ENCODE data around the gene PCGF3. TPM values are rescaled to one million over a fixed set of nuclear protein-coding genes. Genes with fewer than 3 reads are reported as not detected.

The PCGF3 gene
- total RNA-seq, 1 donor from 2014 or later: 88.1 TPM

GRCh38 chr4:789571-790465, 84.2 kb downstream of the PCGF3 start:
- no peak overlapping the region for H3K4me3 Mint-ChIP-seq
- H3K36me3 Mint-ChIP-seq: no peaks in the 10 kb centered on the region

DNA sequence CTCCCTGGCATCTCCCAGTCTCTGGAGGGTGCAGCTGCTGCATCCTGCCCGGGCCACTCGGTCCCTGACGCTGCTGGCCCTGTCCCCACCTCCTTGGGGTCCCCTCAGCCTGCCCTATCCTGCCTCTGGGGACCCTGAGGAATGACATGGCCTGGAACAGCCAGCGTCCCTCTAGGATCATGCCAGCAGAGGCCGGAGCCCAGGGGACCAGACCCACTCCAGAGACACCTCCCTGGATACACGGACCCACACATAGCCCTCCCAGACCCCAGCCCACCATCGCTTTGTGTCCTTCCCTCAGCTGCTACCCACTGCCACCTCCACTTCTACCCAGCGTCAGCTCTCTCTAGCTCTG, 84.8 kb downstream of the PCGF3 start:
- H3K27ac Mint-ChIP-seq: peak overlapping the region; percentile 14
- no peaks in the 10 kb centered on the region for H3K36me3 Mint-ChIP-seq
- peaks cover 14% of the 10 kb centered on the region for H3K4me1 Mint-ChIP-seq
- TF ChIP-seq, protein P1, sequence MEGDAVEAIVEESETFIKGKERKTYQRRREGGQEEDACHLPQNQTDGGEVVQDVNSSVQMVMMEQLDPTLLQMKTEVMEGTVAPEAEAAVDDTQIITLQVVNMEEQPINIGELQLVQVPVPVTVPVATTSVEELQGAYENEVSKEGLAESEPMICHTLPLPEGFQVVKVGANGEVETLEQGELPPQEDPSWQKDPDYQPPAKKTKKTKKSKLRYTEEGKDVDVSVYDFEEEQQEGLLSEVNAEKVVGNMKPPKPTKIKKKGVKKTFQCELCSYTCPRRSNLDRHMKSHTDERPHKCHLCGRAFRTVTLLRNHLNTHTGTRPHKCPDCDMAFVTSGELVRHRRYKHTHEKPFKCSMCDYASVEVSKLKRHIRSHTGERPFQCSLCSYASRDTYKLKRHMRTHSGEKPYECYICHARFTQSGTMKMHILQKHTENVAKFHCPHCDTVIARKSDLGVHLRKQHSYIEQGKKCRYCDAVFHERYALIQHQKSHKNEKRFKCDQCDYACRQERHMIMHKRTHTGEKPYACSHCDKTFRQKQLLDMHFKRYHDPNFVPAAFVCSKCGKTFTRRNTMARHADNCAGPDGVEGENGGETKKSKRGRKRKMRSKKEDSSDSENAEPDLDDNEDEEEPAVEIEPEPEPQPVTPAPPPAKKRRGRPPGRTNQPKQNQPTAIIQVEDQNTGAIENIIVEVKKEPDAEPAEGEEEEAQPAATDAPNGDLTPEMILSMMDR (IDR thresholded peaks at IDR 0.05; ENCODE audit: unreplicated experiment): no peak
- no peak overlapping the region for H3K4me3 Mint-ChIP-seq
- H3K27me3 Mint-ChIP-seq (ENCODE audit: low read depth): peaks cover 53% of the 10 kb centered on the region
- DNase-seq (ENCODE audit: low spot score in 2 of 2, unreplicated experiment in 2 of 2): no peak
- H3K9me3 Mint-ChIP-seq: no peaks in the 10 kb centered on the region

More at GRCh38 chr4:789571-790465, 84.2 kb downstream of the PCGF3 start:
- H3K27me3 Mint-ChIP-seq (ENCODE audit: low read depth): peaks cover 56% of the 10 kb centered on the region
- no peaks in the 10 kb centered on the region for H3K9me3 Mint-ChIP-seq
- H3K27ac Mint-ChIP-seq: no peak overlapping the region
- peaks cover 20% of the 10 kb centered on the region for H3K4me1 Mint-ChIP-seq
- DNase-seq (ENCODE audit: low spot score in 2 of 2, unreplicated experiment in 2 of 2): no peak
- TF ChIP-seq, protein P1 (IDR thresholded peaks at IDR 0.05; ENCODE audit: unreplicated experiment): no peak

- no peak overlapping the region for H3K27ac Mint-ChIP-seq
- H3K36me3 Mint-ChIP-seq: no peaks in the 10 kb centered on the region
- no peak for DNase-seq (ENCODE audit: low spot score in 2 of 2, unreplicated experiment in 2 of 2)
- peaks cover 14% of the 10 kb centered on the region for H3K4me1 Mint-ChIP-seq
- no peak overlapping the region for H3K4me3 Mint-ChIP-seq
- TF ChIP-seq, protein P1 (IDR thresholded peaks at IDR 0.05; ENCODE audit: unreplicated experiment): no peak
- peaks cover 56% of the 10 kb centered on the region for H3K27me3 Mint-ChIP-seq (ENCODE audit: low read depth)
- no peaks in the 10 kb centered on the region for H3K9me3 Mint-ChIP-seq
These were observed 85.7 kb downstream of the PCGF3 start for GRCh38 chr4:791252-791897.

DNA sequence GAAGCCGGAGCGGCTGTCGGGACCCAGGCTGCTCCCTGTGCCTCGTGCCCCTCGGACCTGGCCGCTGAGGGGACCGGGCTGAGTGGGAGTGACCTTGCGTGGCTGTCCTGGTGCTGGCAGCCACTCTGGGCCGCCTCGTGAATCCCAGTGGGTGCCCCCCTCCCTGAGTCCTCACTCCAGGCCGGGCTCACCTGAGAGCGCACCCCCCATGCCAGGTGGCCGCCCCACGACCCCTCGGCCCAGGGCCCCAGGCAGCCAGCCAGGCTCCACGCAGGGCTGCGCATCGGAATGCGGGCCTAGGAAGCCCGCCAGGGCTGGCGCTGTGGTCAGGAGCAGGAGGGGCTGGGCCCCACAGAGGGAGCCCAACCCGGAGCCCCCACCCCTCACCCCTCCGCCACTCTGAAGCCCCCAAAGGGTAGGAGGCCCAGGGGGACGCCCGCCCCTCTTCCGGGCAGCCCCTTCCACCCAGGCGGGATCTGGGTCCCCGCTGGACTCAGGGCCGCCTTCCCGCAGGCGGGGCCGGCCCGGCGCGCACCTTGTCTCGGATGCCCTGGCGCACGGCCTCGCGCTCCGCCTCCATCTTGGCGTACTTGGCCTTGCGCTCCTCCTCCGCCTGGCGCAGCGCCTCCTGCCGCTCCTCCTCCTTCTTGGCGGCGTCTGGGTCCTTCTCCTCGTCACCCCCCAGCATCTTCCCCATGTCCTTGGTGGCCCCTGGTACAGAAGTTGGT, 86.4 kb downstream of the PCGF3 start:
- H3K4me3 Mint-ChIP-seq: peak overlapping the region; percentile 20
- H3K27me3 Mint-ChIP-seq (ENCODE audit: low read depth): peaks cover 63% of the 10 kb centered on the region

GRCh38 chr4:792626-793092, 87.0 kb downstream of the PCGF3 start:
- peaks cover 12% of the 10 kb centered on the region for H3K4me1 Mint-ChIP-seq
- no peaks in the 10 kb centered on the region for H3K36me3 Mint-ChIP-seq

More for the DNA sequence above, 86.4 kb downstream of the PCGF3 start:
- Mint-ChIP-seq H3K27ac (no peak overlapping the region), H3K9me3 (no peaks in the 10 kb centered on the region), H3K4me1 (peaks cover 14% of the 10 kb centered on the region), H3K36me3 (no peaks in the 10 kb centered on the region)
- TF ChIP-seq, protein P1 (IDR thresholded peaks at IDR 0.05; ENCODE audit: unreplicated experiment): no peak
- DNase-seq (ENCODE audit: low spot score in 2 of 2, unreplicated experiment in 2 of 2): no peak

More at GRCh38 chr4:792626-793092, 87.0 kb downstream of the PCGF3 start:
- peak overlapping the region; percentile 52 for H3K4me3 Mint-ChIP-seq
- TF ChIP-seq, protein P1 (IDR thresholded peaks at IDR 0.05; ENCODE audit: unreplicated experiment): no peak
- H3K27me3 Mint-ChIP-seq (ENCODE audit: low read depth): peaks cover 60% of the 10 kb centered on the region
- H3K9me3 Mint-ChIP-seq: no peaks in the 10 kb centered on the region
- no peak overlapping the region for H3K27ac Mint-ChIP-seq
- no peak for DNase-seq (ENCODE audit: low spot score in 2 of 2, unreplicated experiment in 2 of 2)
